GM12865 (cell line): ENCODE measurements around the gene PLRG1.

Source experiments
- DNase-seq: peaks from one replicate; pipeline ENCODE4 v3.0.0; 2010; ENCODE audit warnings: low read depth
- H3K4me3 ChIP-seq: 2 replicates; pipeline ENCODE4 v1.5.1; 2011; ENCODE audit warnings: mild to moderate bottlenecking, low read depth, low read length, control low read depth
- TF ChIP-seq, protein P1 (sequence below): IDR thresholded peaks from 2 replicates; pipeline ENCODE4 v1.5.1; 2011; ENCODE audit warnings: low read length, control low read depth, low read depth, inconsistent platforms; ENCODE audit not compliant: insufficient read depth; ENCODE audit errors: missing control alignments

The PLRG1 gene

DNA sequence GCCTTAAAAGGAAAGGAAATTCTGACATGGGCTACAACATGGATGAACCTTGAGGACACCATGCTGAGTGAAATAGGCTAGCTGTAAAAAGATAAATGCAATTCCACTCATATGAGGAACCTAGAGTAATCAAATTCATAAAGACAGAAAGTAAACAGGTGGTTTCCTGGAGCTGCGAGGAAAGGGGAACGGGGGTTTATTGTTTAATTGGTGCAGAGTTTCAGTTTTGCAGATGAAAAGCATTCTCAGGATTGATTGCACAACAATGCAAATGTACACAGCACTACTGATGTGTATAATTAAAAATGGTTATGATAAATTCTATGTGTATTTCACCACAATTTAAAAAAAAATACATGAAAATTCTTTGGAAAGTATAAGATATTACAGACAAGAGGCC, 24.0 kb downstream of the PLRG1 start:
- no peak overlapping the region for H3K4me3 ChIP-seq
- TF ChIP-seq, protein P1, sequence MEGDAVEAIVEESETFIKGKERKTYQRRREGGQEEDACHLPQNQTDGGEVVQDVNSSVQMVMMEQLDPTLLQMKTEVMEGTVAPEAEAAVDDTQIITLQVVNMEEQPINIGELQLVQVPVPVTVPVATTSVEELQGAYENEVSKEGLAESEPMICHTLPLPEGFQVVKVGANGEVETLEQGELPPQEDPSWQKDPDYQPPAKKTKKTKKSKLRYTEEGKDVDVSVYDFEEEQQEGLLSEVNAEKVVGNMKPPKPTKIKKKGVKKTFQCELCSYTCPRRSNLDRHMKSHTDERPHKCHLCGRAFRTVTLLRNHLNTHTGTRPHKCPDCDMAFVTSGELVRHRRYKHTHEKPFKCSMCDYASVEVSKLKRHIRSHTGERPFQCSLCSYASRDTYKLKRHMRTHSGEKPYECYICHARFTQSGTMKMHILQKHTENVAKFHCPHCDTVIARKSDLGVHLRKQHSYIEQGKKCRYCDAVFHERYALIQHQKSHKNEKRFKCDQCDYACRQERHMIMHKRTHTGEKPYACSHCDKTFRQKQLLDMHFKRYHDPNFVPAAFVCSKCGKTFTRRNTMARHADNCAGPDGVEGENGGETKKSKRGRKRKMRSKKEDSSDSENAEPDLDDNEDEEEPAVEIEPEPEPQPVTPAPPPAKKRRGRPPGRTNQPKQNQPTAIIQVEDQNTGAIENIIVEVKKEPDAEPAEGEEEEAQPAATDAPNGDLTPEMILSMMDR, result no peak
- DNase-seq, result no peak

DNA sequence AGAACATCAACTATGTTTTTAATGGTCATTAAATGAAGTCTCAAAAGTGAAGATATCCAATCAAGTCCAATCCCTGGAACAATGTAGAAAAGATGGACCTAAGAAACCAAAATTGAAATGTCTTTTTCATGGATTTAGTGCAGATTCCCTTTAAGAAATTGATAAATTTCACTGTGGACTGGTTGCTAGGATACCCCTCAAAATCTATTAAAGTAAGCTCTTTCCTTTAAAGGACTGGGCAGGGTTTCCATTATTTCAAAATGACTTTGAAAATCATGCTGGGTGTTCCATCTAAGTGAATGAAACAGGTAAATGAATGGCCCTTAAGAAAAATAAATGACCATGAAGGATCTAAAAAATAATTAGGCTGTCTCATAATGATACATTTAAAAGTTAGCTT, 28.6 kb downstream of the PLRG1 start:
- no peak overlapping the region for H3K4me3 ChIP-seq
- TF ChIP-seq, protein P1, result no peak
- DNase-seq, result no peak

DNA sequence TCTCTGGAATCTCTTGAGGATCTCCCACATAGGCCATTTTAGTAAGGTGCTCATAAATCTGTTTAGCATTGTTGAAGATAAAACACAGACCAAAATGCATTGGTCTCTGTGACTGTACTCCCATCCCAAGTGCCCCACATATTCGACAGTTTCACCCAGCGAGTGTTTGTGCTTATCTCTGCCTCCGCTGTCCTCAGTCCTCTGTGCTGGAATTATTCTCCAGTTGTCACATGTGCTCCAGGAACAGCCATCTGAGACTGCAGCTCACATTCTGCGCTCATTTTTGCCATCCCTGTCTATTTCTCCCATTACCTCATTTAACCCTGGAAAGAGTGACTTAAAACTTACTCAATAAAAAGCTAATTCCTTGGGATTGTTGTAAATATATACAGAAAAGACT, 31.0 kb downstream of the PLRG1 start:
- no peak for DNase-seq
- TF ChIP-seq, protein P1, result no peak

DNA sequence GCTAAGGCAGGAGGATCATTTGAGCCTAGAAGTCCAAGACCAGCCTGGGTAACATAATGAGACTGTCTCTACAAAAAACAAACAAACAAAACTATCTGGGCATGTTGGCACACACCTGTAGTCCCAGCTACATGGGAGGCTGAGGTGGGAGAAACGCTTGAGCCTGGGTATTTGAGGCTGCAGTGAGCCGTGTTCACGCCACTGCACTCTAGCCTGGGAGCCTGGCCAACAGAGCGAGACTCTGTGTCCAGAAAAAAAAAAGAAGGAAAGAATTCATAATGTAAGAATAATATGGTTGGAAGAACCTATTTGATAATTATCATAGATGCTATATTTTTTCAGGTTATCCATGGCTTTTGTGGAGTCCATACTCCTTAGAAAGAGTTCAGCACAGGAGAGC, 32.6 kb downstream of the PLRG1 start:
- no peak for DNase-seq
- TF ChIP-seq, protein P1, result no peak
- no peak overlapping the region for H3K4me3 ChIP-seq

More for the DNA sequence above, 31.0 kb downstream of the PLRG1 start:
- H3K4me3 ChIP-seq, result no peak overlapping the region

DNA sequence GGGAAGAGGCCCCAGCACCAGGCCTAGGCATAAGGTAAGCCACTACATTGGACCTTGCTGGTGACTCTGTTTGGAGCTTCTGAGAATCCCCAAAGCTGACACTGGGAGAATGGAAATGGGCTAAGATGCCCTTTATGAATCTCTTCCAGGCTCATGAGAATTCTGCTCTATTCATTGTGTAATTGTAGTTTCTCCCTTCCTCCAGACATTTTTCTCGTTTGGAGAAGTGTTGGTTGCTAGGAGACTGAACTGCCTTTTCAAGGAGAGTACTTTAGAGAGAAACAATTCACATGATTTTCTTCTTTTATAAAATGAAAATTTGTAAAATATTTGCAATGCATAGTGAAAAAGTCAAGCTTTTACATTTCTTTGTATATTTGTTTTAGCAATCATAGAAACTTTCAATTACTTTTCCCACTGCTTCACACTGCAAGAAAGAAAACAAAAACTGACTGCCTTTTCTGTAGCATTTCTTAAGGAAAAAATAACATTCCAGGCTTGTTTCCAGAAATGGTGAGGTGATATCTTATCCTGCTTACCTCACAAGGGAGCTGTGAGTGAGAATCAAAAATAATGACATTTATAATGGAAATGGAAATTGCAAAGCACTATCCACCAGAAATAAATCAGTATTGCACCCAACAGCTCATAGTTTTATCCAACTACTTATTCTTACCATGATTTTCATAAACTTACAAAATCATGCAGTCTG, 33.7 kb downstream of the PLRG1 start:
- H3K4me3 ChIP-seq, result no peak overlapping the region
- TF ChIP-seq, protein P1, result no peak
- no peak for DNase-seq

DNA sequence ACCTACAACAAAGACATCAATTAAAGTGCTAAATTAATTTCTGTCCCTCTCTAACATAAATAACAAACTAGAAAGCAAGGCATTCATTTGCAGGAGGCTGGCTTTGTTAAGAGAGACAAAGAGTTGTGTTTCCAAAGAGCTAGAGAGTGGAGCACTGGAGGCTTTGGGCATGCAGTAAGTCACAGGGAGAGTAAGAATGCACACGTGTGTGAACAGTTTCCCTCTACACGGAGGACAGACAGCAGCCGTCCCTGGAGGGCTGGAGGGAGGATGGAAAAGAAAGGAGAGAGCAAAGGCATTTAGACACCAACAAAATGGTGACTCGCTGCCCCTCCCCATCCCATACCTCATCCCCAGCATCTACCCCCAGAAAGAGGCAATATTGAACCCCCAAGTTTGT, 38.2 kb downstream of the PLRG1 start:
- no peak for DNase-seq
- no peak overlapping the region for H3K4me3 ChIP-seq
- TF ChIP-seq, protein P1, result no peak

DNA sequence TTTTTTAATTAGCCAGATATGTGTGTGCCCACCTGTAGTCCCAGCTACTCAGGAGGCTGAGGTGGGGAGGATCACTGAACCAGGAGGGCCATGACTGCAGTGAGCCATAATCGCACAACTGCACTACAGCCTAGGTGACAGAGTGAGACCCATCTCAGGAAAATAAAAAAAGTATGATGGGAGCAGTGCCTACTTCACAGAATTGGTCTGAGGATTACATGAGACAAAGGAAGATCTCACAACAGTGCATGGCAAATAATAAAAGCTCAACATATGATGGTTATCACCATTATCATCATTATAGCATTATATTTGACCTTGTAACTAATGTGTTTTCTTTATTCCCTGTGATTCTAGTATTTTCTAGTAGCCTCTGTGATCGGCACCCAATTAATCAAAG, 38.7 kb downstream of the PLRG1 start:
- TF ChIP-seq, protein P1, result no peak
- no peak for DNase-seq
- no peak overlapping the region for H3K4me3 ChIP-seq
